Prostate gland (tissue), 2 donors: ENCODE measurements around the gene ZCCHC10. TPM values are rescaled to one million over a fixed set of nuclear protein-coding genes. Genes with fewer than 3 reads are reported as not detected.
"Not testable (repeated sequence)": the region's sequence is repeated elsewhere in the genome, so short reads cannot be mapped to it uniquely, and the experiment has no call there.

Experiments
- DNase-seq: peaks from one replicate; pipeline ENCODE4 v3.0.0-alpha.2; 2019; ENCODE audit warnings: low spot score
- H3K27ac ChIP-seq, 2 donors: fragments of 200-600 bp; sonication (generic); 2 replicates each; pipeline ENCODE4 v1.5.1; 2017 to 2019
- H3K27me3 ChIP-seq: fragments of 200-600 bp; sonication (generic); replicated peaks from 2 replicates; pipeline ENCODE4 v1.5.1; 2019; ENCODE audit not compliant: insufficient read depth
- H3K36me3 ChIP-seq, 2 donors: fragments of 200-600 bp; sonication (generic); 1 replicate in 1 of 2; 2 replicates in 1 of 2; pipeline versions ENCODE4 v1.5.1 to v1.8.1; 2017 to 2019
- H3K4me1 ChIP-seq: fragments of 200-600 bp; sonication (generic); replicated peaks from 2 replicates; pipeline ENCODE4 v1.5.1; 2019
- H3K4me3 ChIP-seq, 2 donors: fragments of 200-600 bp; sonication (generic); 2 replicates each; pipeline ENCODE4 v1.5.1; 2017 to 2019
- H3K9me3 ChIP-seq: fragments of 200-600 bp; sonication (generic); 2 replicates; pipeline ENCODE4 v1.5.1; 2017
- POLR2A ChIP-seq: fragments of 450-650 bp; IDR thresholded peaks from one replicate; pipeline ENCODE4 v1.6.1; 2016; ENCODE audit warnings: antibody characterized with exemption, mild to moderate bottlenecking
- POLR2AphosphoS5 ChIP-seq: sonication (generic); formaldehyde crosslinking; IDR thresholded peaks from one replicate; pipeline ENCODE4 v1.6.1; 2017; ENCODE audit warnings: antibody characterized with exemption
- WGBS: methylation state at CpG from one replicate; pipeline ENCODE4 v1.1.5; 2018; 5-methylcytosine and 5-hydroxymethylcytosine counted together
- intact Hi-C: fragments of 100-400 bp; cut with DNase I; formaldehyde crosslinking; loops from one replicate; pipeline ENCODE4 v1.14.2; 2022
- total RNA-seq, 2 donors: library from RNA; depleted of rRNA; stranded (reverse); fragments of >200 nt; gene quantifications; one replicate each; pipeline ENCODE4 v1.1.0, GENCODE V29; 2016
- TF ChIP-seq, protein P1 (sequence below), 4 experiments: fragments of 200-600 bp in 2 of 4; fragments of 450-650 bp in 2 of 4; sonication (generic) in 2 of 4; IDR thresholded peaks; 1 replicate in 3 of 4; 2 replicates in 1 of 4; pipeline ENCODE4 v1.5.1; 2016 to 2019; ENCODE audit warnings: antibody characterized with exemption in 4 of 4, mild to moderate bottlenecking in 2 of 4, moderate library complexity in 2 of 4

ZCCHC10 gene
- total RNA-seq, 2 donors from 2014 or later: 7.8 to 10.5 TPM

GRCh38 chr5:132965120-132965519 lies 61.2 kb downstream of the ZCCHC10 start:
- WGBS: 94% methylated on average over 4 of the region's 4 CpGs

DNA sequence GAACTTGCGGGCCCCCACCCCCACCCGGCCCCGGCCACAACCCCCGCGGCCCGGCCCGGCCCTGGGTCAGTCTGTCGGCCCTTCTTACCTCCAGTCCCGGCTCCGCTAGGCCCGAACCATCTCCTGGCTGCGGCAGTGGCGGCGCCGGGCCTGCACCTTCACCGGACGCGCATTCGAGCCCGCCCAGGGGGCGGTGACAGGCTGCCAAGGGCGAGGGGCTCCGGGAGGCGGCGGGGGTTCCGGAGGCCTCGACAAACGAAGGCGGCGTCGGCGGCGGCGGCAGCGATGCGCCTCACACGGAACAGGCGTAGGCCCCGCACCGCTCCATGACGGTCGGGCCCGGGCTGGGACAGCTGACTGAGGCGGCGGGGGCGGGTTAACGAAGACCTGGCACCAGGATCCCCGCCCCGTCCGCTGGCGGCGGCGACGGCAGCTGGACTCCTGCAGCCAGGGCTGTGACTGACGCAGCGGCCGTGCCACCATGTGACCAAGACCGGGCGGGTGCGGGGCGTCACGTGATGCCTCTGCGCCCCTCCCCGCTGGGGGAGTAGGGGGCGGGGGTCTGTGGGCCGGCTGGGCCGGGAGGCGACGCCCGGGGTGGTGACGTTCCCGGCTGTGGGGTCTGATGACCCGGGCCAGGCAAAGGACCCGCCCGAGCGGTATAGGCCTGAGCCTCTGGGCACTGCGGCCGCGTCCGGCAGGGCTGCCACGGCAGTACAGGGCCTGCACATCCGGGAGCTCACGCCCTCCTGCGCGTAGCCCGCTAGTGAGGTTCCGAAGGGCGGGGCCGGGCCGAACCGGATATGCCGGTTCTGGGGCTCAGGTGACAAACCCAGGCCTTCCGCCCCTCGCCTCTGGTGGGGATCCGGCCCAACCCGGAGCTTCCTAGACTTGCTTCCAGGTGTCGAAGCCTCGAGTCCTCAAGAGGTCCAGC lies 62.9 kb downstream of the ZCCHC10 start, which contains the start of gene AFF4:
Gene AFF4 (minus strand): TSS at position 464 of the 934 bp plus-strand sequence. CDS start 26,445 bp downstream, outside the sequence.
- intact Hi-C loops: loop anchor here (2.0 to 5.0 kb wide), 2 partner anchors 87 to 96 kb away; partner anchors contain the start of genes GDF9 and UQCRQ
- Histone ChIP-seq H3K4me1 (peaks cover 4% of the 10 kb centered on the region), H3K27ac (peak within 1 kb of the TSS; percentile 99 to 100), H3K4me3 (peak within 1 kb of the TSS; percentile 91 to 92), H3K36me3 (no peaks in the 10 kb centered on the region), H3K9me3 (no peaks in the 10 kb centered on the region), H3K27me3 (no peaks in the 10 kb centered on the region)
- peak; percentile 95 for DNase-seq
- TF ChIP-seq, protein P1, sequence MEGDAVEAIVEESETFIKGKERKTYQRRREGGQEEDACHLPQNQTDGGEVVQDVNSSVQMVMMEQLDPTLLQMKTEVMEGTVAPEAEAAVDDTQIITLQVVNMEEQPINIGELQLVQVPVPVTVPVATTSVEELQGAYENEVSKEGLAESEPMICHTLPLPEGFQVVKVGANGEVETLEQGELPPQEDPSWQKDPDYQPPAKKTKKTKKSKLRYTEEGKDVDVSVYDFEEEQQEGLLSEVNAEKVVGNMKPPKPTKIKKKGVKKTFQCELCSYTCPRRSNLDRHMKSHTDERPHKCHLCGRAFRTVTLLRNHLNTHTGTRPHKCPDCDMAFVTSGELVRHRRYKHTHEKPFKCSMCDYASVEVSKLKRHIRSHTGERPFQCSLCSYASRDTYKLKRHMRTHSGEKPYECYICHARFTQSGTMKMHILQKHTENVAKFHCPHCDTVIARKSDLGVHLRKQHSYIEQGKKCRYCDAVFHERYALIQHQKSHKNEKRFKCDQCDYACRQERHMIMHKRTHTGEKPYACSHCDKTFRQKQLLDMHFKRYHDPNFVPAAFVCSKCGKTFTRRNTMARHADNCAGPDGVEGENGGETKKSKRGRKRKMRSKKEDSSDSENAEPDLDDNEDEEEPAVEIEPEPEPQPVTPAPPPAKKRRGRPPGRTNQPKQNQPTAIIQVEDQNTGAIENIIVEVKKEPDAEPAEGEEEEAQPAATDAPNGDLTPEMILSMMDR (IDR thresholded peaks at IDR 0.05): peak in 1 of 4 experiments; percentile 24
- peak; percentile 100 for TF ChIP-seq POLR2A
- TF ChIP-seq POLR2AphosphoS5: peak; percentile 96
- under 1% methylated on average over 52 of the region's 98 CpGs for WGBS

More at GRCh38 chr5:132965120-132965519, 61.2 kb downstream of the ZCCHC10 start:
- intact Hi-C loops: no loop called here
- Histone ChIP-seq H3K9me3 (no peaks in the 10 kb centered on the region), H3K4me1 (peaks cover 4% of the 10 kb centered on the region), H3K27me3 (no peaks in the 10 kb centered on the region), H3K36me3 (no peaks in the 10 kb centered on the region), H3K27ac (no peak overlapping the region), H3K4me3 (no peak overlapping the region)
- TF ChIP-seq, protein P1 (IDR thresholded peaks at IDR 0.05): no peak
- DNase-seq: no peak

DNA sequence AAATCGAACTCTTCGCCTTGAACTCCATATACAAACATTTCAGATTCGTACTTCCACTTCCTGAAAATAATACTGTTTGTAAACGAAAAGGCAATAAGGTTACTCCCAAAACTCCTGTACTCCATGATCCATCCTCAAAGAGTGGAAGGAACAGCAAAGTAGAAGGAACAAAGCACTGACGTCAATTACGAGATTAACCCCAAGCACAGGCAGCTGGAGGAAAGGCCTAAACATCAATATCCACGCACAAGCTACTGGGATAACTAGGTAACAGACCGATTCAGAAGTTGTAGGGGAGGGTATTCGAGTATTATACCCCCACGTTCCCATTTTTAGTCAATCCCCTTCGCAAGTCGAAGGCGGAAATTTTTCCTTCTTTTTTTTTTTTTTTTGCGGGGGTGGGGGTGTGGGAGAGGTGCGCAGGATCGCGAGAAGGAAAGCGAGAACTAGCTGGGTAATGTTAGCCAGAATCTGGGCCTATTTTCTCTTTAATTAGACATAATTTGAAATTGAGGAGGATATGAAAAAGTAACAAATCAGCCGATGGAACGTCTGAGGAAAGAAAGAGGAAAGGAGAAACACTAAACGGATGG lies 63.8 kb downstream of the ZCCHC10 start:
- Histone ChIP-seq H3K36me3 (no peaks in the 10 kb centered on the region), H3K9me3 (no peaks in the 10 kb centered on the region), H3K27ac (peak overlapping the region; percentile 99 to 100), H3K4me1 (peaks cover 4% of the 10 kb centered on the region), H3K4me3 (peak overlapping the region; percentile 91 to 92), H3K27me3 (no peaks in the 10 kb centered on the region)
- DNase-seq: peak; percentile 47
- TF ChIP-seq POLR2AphosphoS5 (peak; percentile 86), POLR2A (peak; percentile 46)
- TF ChIP-seq, protein P1 (IDR thresholded peaks at IDR 0.05): no peak
- intact Hi-C loops: loop anchor here (2.0 to 5.0 kb wide), 2 partner anchors 88 to 95 kb away; partner anchors contain the start of genes GDF9 and UQCRQ
- WGBS: under 1% methylated on average over 21 of the region's 21 CpGs

DNA sequence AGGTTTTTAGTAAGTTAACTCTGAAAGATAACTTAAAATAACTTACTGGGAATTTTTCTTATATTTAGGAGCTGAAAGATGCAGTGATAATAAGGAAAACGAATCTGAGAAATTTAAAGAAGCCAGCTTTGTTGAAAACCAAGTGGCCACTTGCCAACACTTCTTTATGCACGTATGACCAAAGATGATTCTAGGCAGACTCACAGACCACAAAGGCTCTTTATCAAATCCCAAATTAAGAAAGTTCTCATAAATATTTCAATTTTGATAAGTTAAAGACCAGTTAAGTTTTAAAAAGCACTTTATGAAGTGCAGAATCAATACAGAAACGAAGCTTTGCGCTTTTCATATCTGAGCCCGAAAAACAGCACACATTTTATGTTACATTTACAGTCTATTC lies 64.5 kb downstream of the ZCCHC10 start:
- Histone ChIP-seq H3K4me1 (peaks cover 4% of the 10 kb centered on the region), H3K27me3 (no peaks in the 10 kb centered on the region), H3K9me3 (no peaks in the 10 kb centered on the region), H3K4me3 (peak overlapping the region; percentile 91 to 92), H3K36me3 (no peaks in the 10 kb centered on the region), H3K27ac (peak overlapping the region; percentile 99 to 100)
- intact Hi-C loops: loop anchor here (2.0 to 5.0 kb wide), 2 partner anchors 89 to 95 kb away; partner anchors contain the start of genes GDF9 and UQCRQ
- 4% methylated on average over 5 of the region's 5 CpGs for WGBS
- DNase-seq: no peak
- no peak for TF ChIP-seq POLR2AphosphoS5
- TF ChIP-seq POLR2A: no peak
- TF ChIP-seq, protein P1 (IDR thresholded peaks at IDR 0.05): no peak

- DNase-seq, H3K4me1 ChIP-seq, H3K27me3 ChIP-seq, H3K9me3 ChIP-seq, H3K36me3 ChIP-seq: not testable (repeated sequence)
- WGBS: 88% methylated on average over 11 of the region's 11 CpGs
- Histone ChIP-seq H3K27ac (peak overlapping the region; percentile 99 to 100), H3K4me3 (peak overlapping the region; percentile 91 to 92)
- intact Hi-C loops: loop anchor here (5.0 kb wide), 1 partner anchor 94 kb away; the partner anchor contains the start of genes GDF9 and UQCRQ
Observed at GRCh38 chr5:132961123-132961815, 65.1 kb downstream of the ZCCHC10 start.

DNA sequence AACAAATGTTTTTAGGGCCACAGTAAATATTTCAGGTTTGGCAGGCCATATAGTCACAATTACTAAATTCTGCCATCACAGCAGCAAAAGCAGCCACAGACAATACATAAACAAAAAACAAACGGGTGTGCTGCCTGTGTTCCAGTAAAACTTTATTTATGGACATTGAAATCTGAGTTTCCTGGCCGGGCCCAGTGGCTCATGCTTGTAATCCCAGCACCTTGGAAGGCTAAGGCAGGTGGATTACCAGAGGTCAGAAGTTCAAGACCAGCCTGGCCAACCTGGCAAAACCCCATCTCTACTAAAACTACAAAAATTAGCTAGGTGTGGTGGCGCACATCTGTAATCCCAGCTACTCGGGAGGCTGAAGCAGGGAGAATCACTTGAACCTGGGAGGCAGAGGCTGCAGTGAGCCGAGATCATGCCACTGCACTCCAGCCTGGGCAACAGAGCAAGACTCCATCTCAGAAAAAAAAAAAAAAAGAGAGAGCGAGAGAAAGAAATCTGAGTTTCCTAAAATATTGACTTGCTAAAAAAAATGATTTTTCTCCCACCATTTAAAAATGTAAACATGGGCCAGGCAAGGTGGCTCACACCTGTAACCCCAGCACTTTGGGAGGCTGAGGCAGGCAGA lies 70.1 kb downstream of the ZCCHC10 start:
- H3K4me3 ChIP-seq, intact Hi-C loops, H3K27me3 ChIP-seq, H3K9me3 ChIP-seq, H3K36me3 ChIP-seq, H3K27ac ChIP-seq, H3K4me1 ChIP-seq, DNase-seq: not testable (repeated sequence)
- 70% methylated on average over 6 of the region's 6 CpGs for WGBS
